Breast epithelium (tissue), 4 donors: ENCODE measurements around the gene EPB41L2. TPM values are rescaled to one million over a fixed set of nuclear protein-coding genes. Genes with fewer than 3 reads are reported as not detected.
A peak's percentile ranks its signal among the peaks of the same experiment; 100 is the strongest.

ENCODE experiments used
- DNase-seq, 2 donors: peaks; one replicate each; pipeline ENCODE4 v3.0.0-alpha.2; 2019; ENCODE audit warnings: low spot score in 2 of 2
- H3K27ac ChIP-seq, 2 donors: fragments of 200-600 bp; sonication (generic) in 1 of 2; one replicate each; pipeline ENCODE4 v1.5.1; 2016 to 2019; ENCODE audit warnings: mild to moderate bottlenecking in 1 of 2
- H3K27me3 ChIP-seq, 2 donors: fragments of 200-600 bp; sonication (generic) in 1 of 2; one replicate each; pipeline versions ENCODE4 v1.5.1 to v1.6.0; 2017 to 2019; ENCODE audit warnings: control low read depth in 1 of 2, mild to moderate bottlenecking in 1 of 2
- H3K36me3 ChIP-seq: fragments of 200-600 bp; one replicate; pipeline ENCODE4 v1.5.1; 2019
- H3K4me1 ChIP-seq, 2 donors: fragments of 200-600 bp; sonication (generic); one replicate each; pipeline ENCODE4 v1.5.1; 2016 to 2019; ENCODE audit warnings: control low read depth in 1 of 2
- H3K4me3 ChIP-seq, 3 donors: fragments of 200-600 bp; sonication (generic); 1 replicate in 2 of 3; 2 replicates in 1 of 3; pipeline ENCODE4 v1.5.1; 2016 to 2019; ENCODE audit warnings: mild to moderate bottlenecking in 3 of 3, moderate library complexity in 2 of 3
- H3K9me3 ChIP-seq, 2 donors: fragments of 200-600 bp; sonication (generic) in 1 of 2; one replicate each; pipeline ENCODE4 v1.5.1; 2016 to 2019; ENCODE audit warnings: control low read depth in 1 of 2
- POLR2A ChIP-seq: fragments of 450-650 bp; IDR thresholded peaks from one replicate; pipeline ENCODE4 v1.6.1; 2016; ENCODE audit warnings: antibody characterized with exemption, mild to moderate bottlenecking, moderate library complexity
- POLR2AphosphoS5 ChIP-seq, 3 donors: sonication (generic); formaldehyde crosslinking; IDR thresholded peaks; one replicate each; pipeline ENCODE4 v1.6.1; 2017; ENCODE audit warnings: antibody characterized with exemption in 3 of 3
- intact Hi-C: fragments of 100-400 bp; cut with DNase I; formaldehyde crosslinking; loops from one replicate; pipeline ENCODE4 v1.15.1; 2023; ENCODE audit warnings: low total_unique reads
- total RNA-seq, 3 donors: library from RNA; depleted of rRNA; stranded (reverse); fragments of >200 nt; gene quantifications; one replicate each; pipeline ENCODE4 v1.1.0, GENCODE V29; 2016
- TF ChIP-seq, protein P1 (sequence below), 3 donors: fragments of 450-650 bp; IDR thresholded peaks; one replicate each; pipeline ENCODE4 v1.5.1; 2016 to 2017; ENCODE audit warnings: antibody characterized with exemption in 3 of 3, mild to moderate bottlenecking in 3 of 3, moderate library complexity in 3 of 3

Gene EPB41L2
- total RNA-seq, 3 donors from 2014 or later, result 72.7 to 110 (median 101) TPM

DNA sequence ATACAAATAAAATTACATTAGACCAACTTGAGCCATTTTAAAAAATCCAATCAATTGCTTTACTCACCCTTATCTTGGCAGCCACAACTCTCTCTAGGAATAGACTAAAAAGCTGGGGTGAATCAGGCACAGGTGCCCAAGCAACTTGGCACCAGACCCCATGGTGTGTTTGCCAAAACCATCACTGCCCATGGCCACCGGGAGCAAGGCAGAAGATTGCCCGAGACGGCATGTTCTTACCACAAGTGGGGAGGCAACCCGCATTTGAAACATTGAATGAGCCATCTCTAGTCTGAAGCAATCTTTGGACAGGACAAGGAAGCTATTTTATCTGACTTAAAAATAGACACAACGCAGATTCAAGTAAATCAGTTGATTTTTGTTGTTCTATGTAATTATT, 166.8 kb downstream of the EPB41L2 start:
- no peak overlapping the region for H3K27ac ChIP-seq
- no peaks in the 10 kb centered on the region for H3K9me3 ChIP-seq
- H3K4me1 ChIP-seq, result no peaks in the 10 kb centered on the region
- TF ChIP-seq, protein P1, sequence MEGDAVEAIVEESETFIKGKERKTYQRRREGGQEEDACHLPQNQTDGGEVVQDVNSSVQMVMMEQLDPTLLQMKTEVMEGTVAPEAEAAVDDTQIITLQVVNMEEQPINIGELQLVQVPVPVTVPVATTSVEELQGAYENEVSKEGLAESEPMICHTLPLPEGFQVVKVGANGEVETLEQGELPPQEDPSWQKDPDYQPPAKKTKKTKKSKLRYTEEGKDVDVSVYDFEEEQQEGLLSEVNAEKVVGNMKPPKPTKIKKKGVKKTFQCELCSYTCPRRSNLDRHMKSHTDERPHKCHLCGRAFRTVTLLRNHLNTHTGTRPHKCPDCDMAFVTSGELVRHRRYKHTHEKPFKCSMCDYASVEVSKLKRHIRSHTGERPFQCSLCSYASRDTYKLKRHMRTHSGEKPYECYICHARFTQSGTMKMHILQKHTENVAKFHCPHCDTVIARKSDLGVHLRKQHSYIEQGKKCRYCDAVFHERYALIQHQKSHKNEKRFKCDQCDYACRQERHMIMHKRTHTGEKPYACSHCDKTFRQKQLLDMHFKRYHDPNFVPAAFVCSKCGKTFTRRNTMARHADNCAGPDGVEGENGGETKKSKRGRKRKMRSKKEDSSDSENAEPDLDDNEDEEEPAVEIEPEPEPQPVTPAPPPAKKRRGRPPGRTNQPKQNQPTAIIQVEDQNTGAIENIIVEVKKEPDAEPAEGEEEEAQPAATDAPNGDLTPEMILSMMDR (IDR thresholded peaks at IDR 0.05), result no peak
- TF ChIP-seq POLR2A, result no peak
- no peak for TF ChIP-seq POLR2AphosphoS5 (IDR thresholded peaks at IDR 0.05)
- H3K27me3 ChIP-seq, result no peaks in the 10 kb centered on the region
- H3K36me3 ChIP-seq, result no peaks in the 10 kb centered on the region
- intact Hi-C loops, result no loop called here
- peak in 1 of 2 donors; percentile 38 for DNase-seq
- H3K4me3 ChIP-seq, result no peak overlapping the region

DNA sequence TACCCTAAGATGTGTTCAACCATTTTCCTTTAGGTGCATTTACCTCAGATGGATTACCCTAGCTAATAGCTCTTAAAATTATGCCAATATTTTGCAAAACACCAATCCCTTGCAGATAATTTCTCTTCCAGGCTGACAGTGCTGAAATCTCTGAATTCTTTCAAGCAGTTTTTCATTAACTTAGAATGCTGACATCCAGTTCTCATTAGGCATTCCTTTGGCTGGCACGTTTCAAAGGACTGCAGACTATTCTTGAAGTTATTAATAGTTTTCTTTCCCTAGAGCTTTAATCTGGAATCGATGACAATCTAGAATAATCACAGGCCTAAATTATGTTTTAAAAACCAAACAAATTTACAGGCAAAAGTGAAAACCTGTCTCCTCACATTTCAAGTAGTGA, 167.5 kb downstream of the EPB41L2 start:
- H3K36me3 ChIP-seq, result no peaks in the 10 kb centered on the region
- no peak overlapping the region for H3K27ac ChIP-seq
- H3K9me3 ChIP-seq, result no peaks in the 10 kb centered on the region
- H3K4me1 ChIP-seq, result no peaks in the 10 kb centered on the region
- no peak overlapping the region for H3K4me3 ChIP-seq
- DNase-seq, result no peak
- H3K27me3 ChIP-seq, result no peaks in the 10 kb centered on the region
- intact Hi-C loops, result no loop called here
- no peak for TF ChIP-seq POLR2AphosphoS5 (IDR thresholded peaks at IDR 0.05)

DNA sequence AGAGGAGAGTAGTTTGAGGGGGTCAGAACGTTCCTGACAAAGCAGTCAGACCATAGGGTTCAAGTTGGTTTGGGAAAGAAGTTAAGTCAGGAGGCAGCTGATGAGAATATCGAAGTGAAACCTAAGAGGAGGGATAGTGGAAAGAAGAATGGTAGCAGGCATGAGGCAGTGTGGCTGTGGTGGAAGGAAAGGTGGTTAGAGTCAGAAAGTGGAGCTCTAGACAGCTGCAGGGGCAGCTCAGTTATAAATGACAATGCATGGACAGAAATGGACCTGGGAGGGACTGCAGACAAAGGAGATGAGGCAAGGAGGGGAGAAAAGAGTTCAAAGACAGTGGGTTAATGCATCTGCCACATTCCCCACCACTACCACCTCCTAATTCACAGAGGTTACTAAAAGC, 169.3 kb downstream of the EPB41L2 start:
- Histone ChIP-seq H3K27me3 (no peaks in the 10 kb centered on the region), H3K4me1 (no peaks in the 10 kb centered on the region), H3K4me3 (no peak overlapping the region), H3K36me3 (no peaks in the 10 kb centered on the region), H3K9me3 (no peaks in the 10 kb centered on the region), H3K27ac (no peak overlapping the region)
- intact Hi-C loops, result no loop called here
- no peak for DNase-seq
- TF ChIP-seq POLR2AphosphoS5 (IDR thresholded peaks at IDR 0.05) (no peak), POLR2A (no peak)
- TF ChIP-seq, protein P1 (IDR thresholded peaks at IDR 0.05), result no peak

DNA sequence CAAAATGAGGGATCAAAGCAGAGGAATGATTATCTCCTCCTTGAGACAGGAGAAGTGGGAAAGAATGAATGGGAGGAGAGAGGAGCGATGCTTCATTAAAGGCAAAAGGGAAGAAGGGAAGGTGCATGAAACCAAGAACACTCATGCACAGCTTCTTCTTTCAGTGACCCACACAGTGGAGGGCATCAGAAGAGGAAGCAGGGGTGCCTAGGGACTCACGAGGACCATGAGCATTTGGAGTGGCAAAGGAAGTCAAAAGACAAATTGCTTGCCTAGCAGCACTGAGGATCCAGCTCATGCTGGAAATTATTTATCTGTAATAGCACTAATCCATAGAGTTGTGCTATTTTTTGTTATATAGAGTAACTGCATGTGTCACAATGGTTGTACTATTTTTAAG, 169.8 kb downstream of the EPB41L2 start:
- TF ChIP-seq POLR2AphosphoS5 (IDR thresholded peaks at IDR 0.05) (no peak), POLR2A (no peak)
- TF ChIP-seq, protein P1 (IDR thresholded peaks at IDR 0.05), result no peak
- no peaks in the 10 kb centered on the region for H3K36me3 ChIP-seq
- no peaks in the 10 kb centered on the region for H3K27me3 ChIP-seq
- no peak for DNase-seq
- H3K9me3 ChIP-seq, result no peaks in the 10 kb centered on the region
- intact Hi-C loops, result no loop called here
- H3K4me3 ChIP-seq, result no peak overlapping the region
- H3K27ac ChIP-seq, result no peak overlapping the region
- H3K4me1 ChIP-seq, result no peaks in the 10 kb centered on the region

DNA sequence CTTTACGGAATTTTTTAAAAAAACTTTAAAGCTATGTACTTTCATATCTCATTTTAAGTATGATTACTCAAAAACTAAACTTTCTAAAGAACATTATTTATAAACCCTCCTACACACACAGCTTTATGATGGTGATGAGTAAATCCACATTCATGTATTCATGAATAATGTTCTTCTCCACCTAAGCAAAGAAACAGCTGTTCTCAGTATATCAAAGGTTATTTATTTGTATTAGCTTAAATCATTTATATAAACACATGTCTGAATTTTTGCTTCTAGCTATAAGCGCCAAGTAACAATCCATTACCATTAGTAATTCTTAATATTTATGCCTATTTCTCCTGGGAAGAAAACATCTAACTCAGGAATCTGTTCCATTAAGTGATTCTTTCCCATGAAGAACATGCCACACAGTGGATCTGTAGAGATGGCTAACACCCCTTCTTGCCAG, 172.5 kb downstream of the EPB41L2 start:
- H3K4me1 ChIP-seq, result no peaks in the 10 kb centered on the region
- no peaks in the 10 kb centered on the region for H3K9me3 ChIP-seq
- intact Hi-C loops, result no loop called here
- H3K27ac ChIP-seq, result no peak overlapping the region
- H3K4me3 ChIP-seq, result no peak overlapping the region
- no peaks in the 10 kb centered on the region for H3K36me3 ChIP-seq
- no peaks in the 10 kb centered on the region for H3K27me3 ChIP-seq
- DNase-seq, result no peak
- TF ChIP-seq POLR2A, result no peak
- TF ChIP-seq, protein P1 (IDR thresholded peaks at IDR 0.05), result no peak
- TF ChIP-seq POLR2AphosphoS5 (IDR thresholded peaks at IDR 0.05), result no peak

DNA sequence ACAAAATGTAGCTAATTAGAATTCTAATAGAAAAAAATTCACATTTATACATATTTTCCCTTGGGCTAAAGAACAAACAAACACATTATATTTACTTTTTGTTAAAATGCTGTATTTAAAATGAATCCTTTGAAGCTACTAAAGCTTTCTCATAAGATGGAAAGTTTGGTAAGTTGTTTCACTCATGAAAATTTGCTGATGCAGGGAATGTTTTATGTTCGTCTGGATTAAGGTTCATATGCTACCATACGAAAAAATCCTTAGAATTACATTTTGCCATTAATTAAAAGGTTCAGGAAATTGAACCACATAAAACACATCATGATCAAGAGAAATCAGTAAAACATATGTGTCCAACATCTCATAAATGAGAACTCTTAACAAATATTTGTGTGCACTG, 173.6 kb downstream of the EPB41L2 start:
- intact Hi-C loops, result no loop called here

More for the DNA sequence above, 173.6 kb downstream of the EPB41L2 start:
- Histone ChIP-seq H3K4me3 (no peak overlapping the region), H3K4me1 (no peaks in the 10 kb centered on the region), H3K9me3 (no peaks in the 10 kb centered on the region), H3K27me3 (no peaks in the 10 kb centered on the region), H3K36me3 (no peaks in the 10 kb centered on the region), H3K27ac (no peak overlapping the region)
- DNase-seq, result no peak
- TF ChIP-seq, protein P1 (IDR thresholded peaks at IDR 0.05), result no peak
- no peak for TF ChIP-seq POLR2AphosphoS5 (IDR thresholded peaks at IDR 0.05)
- no peak for TF ChIP-seq POLR2A
